Right ventricle myocardium superior (tissue), 1 donor: ENCODE measurements around the gene LRRC75A. TPM values are rescaled to one million over a fixed set of nuclear protein-coding genes. Genes with fewer than 3 reads are reported as not detected.
"Not testable (repeated sequence)": the region's sequence is repeated elsewhere in the genome, so short reads cannot be mapped to it uniquely, and the experiment has no call there.

Experiments
- ATAC-seq: fragments of 200-7000 bp; cut with Tn5 transposase; one replicate; pipeline ENCODE4 v1.9.1; 2020; ENCODE audit warnings: mild to moderate bottlenecking; ENCODE audit not compliant: poor library complexity
- DNase-seq: peaks from one replicate; pipeline ENCODE4 v3.0.0-alpha.2; 2020
- intact Hi-C: fragments of 100-400 bp; cut with DNase I; formaldehyde crosslinking; loops from one replicate; pipeline ENCODE4 v1.11.2; 2022
- total RNA-seq: library from RNA; stranded (reverse); fragmentation: NEBNext Ultra II Directional; extraction: Animal tissue kit (Norgen Biotek cat#: 25700); gene quantifications from one replicate; pipeline ENCODE4 v1.2.1, GENCODE V29; 2021
- donor health status: DM: no; HTN: yes; CAD: no; lungs with severe emphysema.

The LRRC75A gene
- total RNA-seq, 1 donor from 2014 or later: 0.40 TPM

GRCh38 chr17:16423226-16423872, 68.6 kb downstream of the LRRC75A start:
- ATAC-seq: no peak
- intact Hi-C loops: no loop called here
- no peak for DNase-seq

- intact Hi-C loops: no loop called here
- DNase-seq: no peak
- no peak for ATAC-seq
These were observed 69.6 kb downstream of the LRRC75A start for GRCh38 chr17:16422416-16422815.

GRCh38 chr17:16419929-16420271, 72.1 kb downstream of the LRRC75A start:
- DNase-seq (no peak), ATAC-seq (no peak)
- intact Hi-C loops: no loop called here

- intact Hi-C loops: no loop called here
- ATAC-seq: no peak
- no peak for DNase-seq
These were observed 72.7 kb downstream of the LRRC75A start for GRCh38 chr17:16419074-16419928.

GRCh38 chr17:16418685-16419068, 73.3 kb downstream of the LRRC75A start:
- intact Hi-C loops: no loop called here
- no peak for ATAC-seq
- no peak for DNase-seq

- ATAC-seq (no peak), DNase-seq (no peak)
- intact Hi-C loops: no loop called here
These were observed 73.9 kb downstream of the LRRC75A start for GRCh38 chr17:16417896-16418684.

GRCh38 chr17:16417399-16417798, 74.6 kb downstream of the LRRC75A start:
- no peak for DNase-seq
- no peak for ATAC-seq
- intact Hi-C loops: no loop called here

- DNase-seq (peak; percentile 72), ATAC-seq (peak; percentile 64)
- intact Hi-C loops: no loop called here
These were observed 76.7 kb downstream of the LRRC75A start, which contains the start of gene TRPV2 for GRCh38 chr17:16415031-16415924. TSS of gene TRPV2 (plus strand) at chr17:16415571. CDS start at chr17:16417669, 2,098 bp downstream.

GRCh38 chr17:16407911-16408588, 83.9 kb downstream of the LRRC75A start:
- intact Hi-C loops: no loop called here
- DNase-seq (peak; percentile 80), ATAC-seq (peak; percentile 56)

GRCh38 chr17:16406742-16407674, 85.0 kb downstream of the LRRC75A start:
- peak; percentile 65 for DNase-seq
- ATAC-seq: peak; percentile 73
- intact Hi-C loops: no loop called here

- ATAC-seq, DNase-seq, intact Hi-C loops: not testable (repeated sequence)
These were observed 88.1 kb downstream of the LRRC75A start for GRCh38 chr17:16403847-16404246.

GRCh38 chr17:16398270-16399267, 93.4 kb downstream of the LRRC75A start:
- intact Hi-C loops: no loop called here
- DNase-seq (no peak), ATAC-seq (no peak)

GRCh38 chr17:16396693-16397092, 95.3 kb downstream of the LRRC75A start:
- ATAC-seq: peak; percentile 85
- intact Hi-C loops, DNase-seq: not testable (repeated sequence)

GRCh38 chr17:16395887-16396286, 96.1 kb downstream of the LRRC75A start:
- peak; percentile 57 for DNase-seq
- intact Hi-C loops: not testable (repeated sequence)
- ATAC-seq: peak; percentile 73

- DNase-seq, intact Hi-C loops, ATAC-seq: not testable (repeated sequence)
These were observed 99.5 kb downstream of the LRRC75A start for GRCh38 chr17:16392491-16392890.
